Stomach smooth muscle (tissue), 2 donors: ENCODE results near the gene EDDM3A.
A peak's percentile ranks its signal among the peaks of the same experiment; 100 is the strongest.
"Not testable (repeated sequence)": the region's sequence is repeated elsewhere in the genome, so short reads cannot be mapped to it uniquely, and the experiment has no call there.

Experiments
- H3K27ac ChIP-seq: one replicate; pipeline ENCODE4 v1.7.0; 2013; ENCODE audit warnings: mild to moderate bottlenecking, low read length, inconsistent platforms
- H3K27me3 ChIP-seq, 2 donors: one replicate each; pipeline ENCODE4 v1.7.0; 2013; ENCODE audit warnings: low read length in 2 of 2; ENCODE audit not compliant: insufficient read depth in 2 of 2, control insufficient read depth in 1 of 2
- H3K36me3 ChIP-seq, 2 donors: one replicate each; pipeline ENCODE4 v1.7.0; 2013; ENCODE audit warnings: low read length in 2 of 2; ENCODE audit not compliant: control insufficient read depth in 2 of 2, insufficient read depth in 2 of 2
- H3K4me1 ChIP-seq: one replicate; pipeline ENCODE4 v1.7.0; 2013; ENCODE audit warnings: low read length; ENCODE audit not compliant: control insufficient read depth, insufficient read depth
- H3K4me3 ChIP-seq, 2 donors: one replicate each; pipeline ENCODE4 v1.7.0; 2013; ENCODE audit warnings: low read length in 2 of 2
- H3K9ac ChIP-seq, 2 donors: one replicate each; pipeline ENCODE4 v1.7.0; 2013; ENCODE audit warnings: low read length in 2 of 2, mild to moderate bottlenecking in 1 of 2
- H3K9me3 ChIP-seq, 2 donors: one replicate each; pipeline ENCODE4 v1.7.0; 2013; ENCODE audit warnings: low read length in 2 of 2; ENCODE audit not compliant: control insufficient read depth in 2 of 2
- donor health status: healthy.
- donor health status: Pancreatic carcinoma.

EDDM3A gene

GRCh38 chr14:20711685-20712084 lies 34.0 kb upstream of the EDDM3A start:
- Histone ChIP-seq H3K36me3 (no peaks in the 10 kb centered on the region), H3K27me3 (no peaks in the 10 kb centered on the region), H3K4me3 (no peak overlapping the region), H3K9me3 (no peaks in the 10 kb centered on the region), H3K27ac (no peak overlapping the region), H3K4me1 (no peaks in the 10 kb centered on the region), H3K9ac (no peak overlapping the region)

DNA sequence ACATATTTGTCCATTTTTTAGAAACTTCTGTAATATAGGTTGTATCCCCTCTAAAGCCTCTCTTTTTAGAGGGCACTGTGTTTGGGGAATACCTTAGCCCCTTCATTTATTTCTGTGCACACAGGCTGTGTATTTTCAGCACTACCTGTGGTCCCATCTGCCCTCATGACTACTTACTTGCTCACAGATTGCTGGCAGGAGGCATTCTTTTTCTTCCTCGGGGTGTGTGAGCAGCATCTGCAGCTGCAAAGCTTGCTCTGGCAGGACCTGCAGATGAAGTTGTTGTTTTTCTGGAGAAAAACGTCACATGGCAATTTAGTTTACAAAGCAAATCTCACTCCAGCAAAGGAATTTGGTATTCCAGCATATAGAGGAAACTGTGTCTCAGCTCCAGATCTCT lies 32.8 kb upstream of the EDDM3A start:
- H3K9ac ChIP-seq: no peak overlapping the region
- H3K4me1 ChIP-seq: no peaks in the 10 kb centered on the region
- H3K9me3 ChIP-seq: no peaks in the 10 kb centered on the region
- H3K4me3 ChIP-seq: no peak overlapping the region
- H3K36me3 ChIP-seq: no peaks in the 10 kb centered on the region
- H3K27ac ChIP-seq: no peak overlapping the region
- no peaks in the 10 kb centered on the region for H3K27me3 ChIP-seq

DNA sequence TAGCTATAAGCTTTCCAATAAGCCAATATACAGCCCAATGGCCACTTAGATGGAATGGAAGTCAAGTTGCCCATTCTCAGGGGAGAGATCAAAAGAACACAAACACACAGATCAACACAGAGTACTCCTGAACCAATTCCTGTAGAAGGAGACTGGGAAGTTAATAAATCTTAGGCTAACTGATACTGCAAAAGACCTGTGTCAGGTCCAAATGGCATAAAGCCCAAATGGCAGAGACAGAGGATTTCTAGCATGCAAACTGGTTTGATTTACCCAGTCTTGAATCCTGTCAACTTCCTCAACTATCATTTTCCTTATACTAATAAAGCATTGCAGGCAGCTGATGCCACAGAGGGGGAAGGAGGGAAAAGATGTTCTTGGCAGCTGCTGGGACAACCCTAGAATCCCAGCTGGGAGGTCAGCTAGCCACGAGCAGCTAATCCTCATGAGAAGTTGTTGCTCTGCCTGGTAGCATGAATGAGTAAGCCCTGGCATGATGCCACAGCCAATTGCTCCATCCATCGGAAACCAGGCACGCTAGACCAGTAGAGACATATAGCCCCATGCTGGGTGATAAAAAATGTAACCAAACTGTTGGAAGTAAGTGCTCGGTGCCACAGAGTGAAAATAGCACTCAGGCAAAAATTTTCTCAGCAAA lies 31.0 kb upstream of the EDDM3A start:
- H3K9me3 ChIP-seq: no peaks in the 10 kb centered on the region

GRCh38 chr14:20719777-20720176 lies 25.9 kb upstream of the EDDM3A start:
- Histone ChIP-seq H3K9me3 (no peaks in the 10 kb centered on the region), H3K4me1 (peaks cover 2% of the 10 kb centered on the region), H3K4me3 (no peak overlapping the region), H3K36me3 (no peaks in the 10 kb centered on the region), H3K27me3 (peaks cover 5 to 17% of the 10 kb centered on the region in 2 donors), H3K9ac (no peak overlapping the region), H3K27ac (no peak overlapping the region)

More for the DNA sequence above, 31.0 kb upstream of the EDDM3A start:
- H3K4me3 ChIP-seq: no peak overlapping the region
- H3K27ac ChIP-seq: no peak overlapping the region
- H3K27me3 ChIP-seq: no peaks in the 10 kb centered on the region
- no peak overlapping the region for H3K9ac ChIP-seq
- H3K4me1 ChIP-seq: no peaks in the 10 kb centered on the region
- no peaks in the 10 kb centered on the region for H3K36me3 ChIP-seq

GRCh38 chr14:20720741-20721140 lies 24.9 kb upstream of the EDDM3A start:
- H3K27ac ChIP-seq: no peak overlapping the region
- no peak overlapping the region for H3K9ac ChIP-seq
- no peaks in the 10 kb centered on the region for H3K9me3 ChIP-seq
- peaks cover 2% of the 10 kb centered on the region for H3K4me1 ChIP-seq
- no peak overlapping the region for H3K4me3 ChIP-seq
- no peaks in the 10 kb centered on the region for H3K36me3 ChIP-seq
- peaks cover 7 to 17% of the 10 kb centered on the region in 2 donors for H3K27me3 ChIP-seq

DNA sequence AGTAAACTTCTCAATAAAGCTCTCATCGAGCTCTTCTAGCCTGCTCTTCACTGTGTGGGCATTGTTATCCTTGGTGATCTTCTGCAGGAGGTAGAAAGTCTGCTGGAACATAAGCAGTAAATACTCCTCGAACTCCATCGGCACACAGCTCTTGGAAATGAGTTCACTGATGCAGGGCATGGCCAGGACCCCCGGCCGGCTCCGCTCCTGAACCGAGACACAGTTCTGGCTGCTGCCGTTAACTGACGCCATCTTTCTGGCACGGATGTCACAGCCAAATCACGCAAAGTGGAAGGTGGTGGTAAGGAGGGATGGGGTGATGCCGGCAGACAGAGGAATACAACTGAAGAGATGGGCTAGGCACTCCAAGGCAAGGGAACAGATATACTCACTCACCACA lies 23.7 kb upstream of the EDDM3A start:
- H3K27me3 ChIP-seq: peaks cover 7 to 20% of the 10 kb centered on the region in 2 donors
- no peak overlapping the region for H3K9ac ChIP-seq
- peaks cover 2% of the 10 kb centered on the region for H3K4me1 ChIP-seq
- no peak overlapping the region for H3K4me3 ChIP-seq
- no peaks in the 10 kb centered on the region for H3K9me3 ChIP-seq
- no peaks in the 10 kb centered on the region for H3K36me3 ChIP-seq
- no peak overlapping the region for H3K27ac ChIP-seq

DNA sequence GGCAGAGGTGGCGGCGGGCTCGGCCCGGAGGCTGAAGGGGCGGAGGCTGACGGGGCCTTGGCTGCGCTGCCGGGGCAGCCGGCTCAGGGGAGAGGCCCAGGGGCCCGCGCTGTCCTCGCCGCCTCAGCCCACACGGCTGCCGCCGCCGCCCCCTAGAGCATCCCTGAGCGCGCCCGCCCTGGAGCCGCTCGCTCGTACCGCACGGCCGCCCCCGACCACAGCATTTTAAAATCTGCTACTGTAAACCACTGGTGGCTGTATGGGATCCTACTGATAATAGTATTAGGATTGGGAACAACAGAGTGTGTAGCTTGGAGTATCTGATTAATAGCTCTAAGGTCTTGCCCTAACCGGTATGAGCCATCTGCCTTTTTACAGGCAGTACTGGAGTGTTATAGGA lies 22.2 kb upstream of the EDDM3A start:
- H3K9me3 ChIP-seq: no peaks in the 10 kb centered on the region
- peak overlapping the region in 1 of 2 donors; percentile 44 for H3K4me3 ChIP-seq
- H3K4me1 ChIP-seq: peaks cover 2% of the 10 kb centered on the region
- no peak overlapping the region for H3K9ac ChIP-seq
- no peak overlapping the region for H3K27ac ChIP-seq
- H3K27me3 ChIP-seq: peaks cover 7 to 21% of the 10 kb centered on the region in 2 donors
- no peaks in the 10 kb centered on the region for H3K36me3 ChIP-seq

- H3K9ac ChIP-seq, H3K4me1 ChIP-seq, H3K4me3 ChIP-seq, H3K36me3 ChIP-seq, H3K9me3 ChIP-seq, H3K27ac ChIP-seq: not testable (repeated sequence)
- H3K27me3 ChIP-seq: peaks cover 7 to 21% of the 10 kb centered on the region in 2 donors
Observed at GRCh38 chr14:20726121-20726520, 19.6 kb upstream of the EDDM3A start.

GRCh38 chr14:20726531-20726930 lies 19.2 kb upstream of the EDDM3A start:
- Histone ChIP-seq H3K9ac (no peak overlapping the region), H3K27ac (no peak overlapping the region), H3K4me1 (peaks cover 2% of the 10 kb centered on the region), H3K9me3 (no peaks in the 10 kb centered on the region), H3K4me3 (no peak overlapping the region), H3K36me3 (no peaks in the 10 kb centered on the region), H3K27me3 (peaks cover 5 to 21% of the 10 kb centered on the region in 2 donors)

DNA sequence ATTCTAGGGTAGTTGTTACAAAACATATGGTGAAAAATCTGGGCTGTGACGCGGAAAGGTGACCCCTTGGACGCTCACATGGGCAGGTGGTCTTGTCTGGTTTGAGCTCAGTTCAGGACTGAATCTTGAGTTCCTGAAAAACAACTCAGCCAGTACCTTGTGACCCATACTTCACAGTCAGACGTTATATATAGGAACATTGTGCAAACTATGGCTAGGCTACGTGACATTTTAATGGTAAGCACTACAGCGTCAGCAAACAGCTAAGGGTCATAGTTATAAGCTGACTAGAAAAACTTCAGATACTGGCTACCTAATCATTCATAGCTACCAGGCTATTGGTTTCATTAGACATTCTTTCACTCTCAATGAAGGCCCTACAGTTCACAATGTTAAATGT lies 14.8 kb upstream of the EDDM3A start:
- H3K36me3 ChIP-seq: no peaks in the 10 kb centered on the region
- H3K4me1 ChIP-seq: no peaks in the 10 kb centered on the region
- H3K9me3 ChIP-seq: no peaks in the 10 kb centered on the region

GRCh38 chr14:20732477-20732876 lies 13.2 kb upstream of the EDDM3A start:
- Histone ChIP-seq H3K4me1 (no peaks in the 10 kb centered on the region), H3K4me3 (no peak overlapping the region), H3K36me3 (no peaks in the 10 kb centered on the region), H3K9ac (no peak overlapping the region), H3K27me3 (no peaks in the 10 kb centered on the region), H3K9me3 (no peaks in the 10 kb centered on the region), H3K27ac (no peak overlapping the region)

More for the DNA sequence above, 14.8 kb upstream of the EDDM3A start:
- Histone ChIP-seq H3K27ac (no peak overlapping the region), H3K9ac (no peak overlapping the region), H3K4me3 (no peak overlapping the region), H3K27me3 (peaks cover 0 to 4% of the 10 kb centered on the region in 2 donors)
